ENCODE results near the gene RGMA. TPM values are rescaled to one million over a fixed set of nuclear protein-coding genes. Genes with fewer than 3 reads are reported as not detected.
"Not testable (repeated sequence)": the region's sequence is repeated elsewhere in the genome, so short reads cannot be mapped to it uniquely, and the experiment has no call there.

The RGMA gene
- polyA plus RNA-seq, 10 donors: 52.1 to 76.6 (median 59.4) TPM

DNA sequence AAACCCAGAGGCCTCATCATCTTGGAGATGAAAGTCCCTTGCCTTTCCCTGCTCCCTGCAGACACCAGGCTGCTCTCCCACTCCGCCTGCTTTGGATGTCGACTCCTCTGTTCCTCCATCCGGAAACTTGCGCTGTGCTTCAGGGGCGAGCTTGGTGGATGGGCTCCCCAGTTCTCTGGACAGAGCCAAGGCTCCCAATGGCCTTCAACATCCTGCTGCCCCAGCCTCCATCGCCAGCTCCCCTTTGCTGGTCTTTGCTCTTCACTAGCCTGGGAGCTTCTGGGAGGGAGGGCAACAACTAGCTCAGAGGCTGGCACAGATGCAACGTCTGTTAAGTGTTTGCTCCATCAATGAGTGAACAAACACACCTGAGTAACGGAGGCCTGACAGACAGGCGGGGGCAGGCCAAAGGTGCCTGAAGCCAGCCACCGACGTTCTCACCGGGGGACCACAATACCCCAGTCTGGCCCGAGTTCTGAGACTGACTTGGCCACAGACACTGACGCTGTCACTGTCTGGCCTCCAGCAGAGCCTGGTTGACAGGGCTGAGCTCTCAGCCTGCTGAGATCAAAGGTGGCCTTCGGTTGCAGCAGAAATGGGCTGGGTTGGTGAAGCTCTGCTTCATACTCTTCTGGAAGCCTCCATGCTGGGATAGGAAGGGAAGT is 39.0 kb downstream of the RGMA start:
- no peak for DNase-seq

- no peak for DNase-seq
Measured at GRCh38 chr15:93049233-93049632, 39.8 kb downstream of the RGMA start.

- DNase-seq: no peak
Measured at GRCh38 chr15:93048759-93049161, 40.3 kb downstream of the RGMA start.

DNA sequence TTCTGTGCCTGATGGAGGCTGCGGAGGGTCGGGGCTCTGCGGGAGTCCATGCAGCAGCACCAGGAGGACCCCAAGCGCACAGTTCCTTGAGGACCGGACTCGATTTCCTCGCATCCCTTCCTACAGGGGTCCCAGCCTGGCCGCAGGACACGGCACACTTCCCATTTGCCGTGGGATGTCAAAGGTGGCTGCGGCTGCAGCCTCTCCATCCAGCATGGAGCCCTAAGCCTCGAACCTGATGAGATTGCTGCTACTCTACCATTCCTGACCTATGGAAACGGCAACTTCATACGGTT is 40.6 kb downstream of the RGMA start:
- no peak for DNase-seq

DNA sequence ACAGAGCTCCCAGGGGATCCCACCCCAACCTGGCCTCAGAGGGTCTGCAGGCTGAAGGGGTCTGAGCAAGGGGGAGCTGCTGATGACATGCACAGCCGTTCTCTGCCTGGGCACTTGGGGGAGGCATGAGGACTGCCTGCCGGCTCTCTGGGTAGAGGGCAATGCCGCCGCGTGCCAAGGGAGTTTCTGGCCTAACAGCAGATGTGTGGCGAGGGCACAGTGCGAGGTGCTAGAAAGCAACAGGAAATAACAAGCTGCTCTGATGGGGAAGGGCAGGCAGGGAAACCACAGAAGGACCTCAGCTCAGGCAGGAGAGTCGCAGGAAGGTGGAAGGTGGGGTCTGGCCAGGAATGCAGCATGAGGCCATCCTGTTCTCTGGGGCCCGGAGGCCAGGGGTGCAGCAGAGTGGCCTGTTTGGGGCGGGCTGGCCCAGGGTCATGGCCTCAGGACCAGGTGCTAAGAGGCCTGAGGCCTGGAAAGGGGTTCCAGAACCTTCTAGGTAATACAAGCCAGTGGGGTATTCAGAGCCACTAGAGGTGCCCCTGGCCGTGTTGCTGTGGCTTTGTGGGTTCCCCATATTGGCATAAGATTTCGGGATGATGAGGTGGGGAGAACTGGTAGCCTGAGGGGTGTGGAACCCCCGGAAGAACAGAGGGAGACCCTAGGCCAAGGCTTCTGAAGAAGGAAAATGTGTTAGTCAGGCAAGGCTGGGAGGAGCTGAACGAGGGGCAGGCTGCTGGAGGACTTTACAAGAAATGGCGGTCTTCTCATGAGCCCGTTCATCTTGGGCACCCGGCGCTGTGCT is 41.2 kb downstream of the RGMA start:
- DNase-seq: no peak

DNA sequence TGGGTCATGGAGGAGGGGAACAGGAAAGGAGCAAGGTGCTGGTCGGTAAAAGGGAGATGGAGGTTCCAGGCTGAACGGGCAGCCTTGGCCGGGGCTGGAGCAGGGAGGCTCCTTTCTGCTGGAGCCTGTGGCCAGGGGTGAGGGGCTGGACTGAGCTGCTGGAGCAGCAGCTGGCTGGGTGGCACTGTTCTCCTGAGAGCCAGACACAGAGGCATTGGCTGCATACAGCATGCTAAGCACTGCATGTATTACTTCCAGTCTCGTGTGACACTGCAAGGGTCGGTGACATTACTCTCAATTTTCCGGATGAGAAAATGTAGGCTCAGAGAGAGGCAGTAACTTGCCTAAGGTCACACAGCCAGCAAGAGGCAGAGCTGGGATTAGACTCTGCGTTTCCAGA is 42.3 kb downstream of the RGMA start:
- no peak for DNase-seq

DNA sequence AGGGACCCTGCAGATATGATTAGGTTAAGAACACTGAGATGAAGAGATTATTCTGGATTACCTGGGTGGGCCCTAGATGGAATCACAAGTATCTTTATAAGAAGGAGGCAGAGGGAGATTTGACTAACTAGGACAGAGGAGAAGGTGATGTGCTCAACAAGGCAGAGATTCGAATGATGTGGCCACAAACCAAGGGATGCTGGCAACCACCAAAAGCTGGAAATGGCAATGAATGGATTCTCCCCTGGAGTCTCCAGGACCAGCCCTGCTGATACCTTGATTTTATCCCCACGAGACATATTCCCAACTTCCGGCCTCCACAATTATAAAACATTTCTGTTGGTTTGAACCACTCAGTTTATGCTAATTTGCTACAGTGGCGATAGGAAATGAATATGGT is 42.9 kb downstream of the RGMA start:
- no peak for DNase-seq

DNA sequence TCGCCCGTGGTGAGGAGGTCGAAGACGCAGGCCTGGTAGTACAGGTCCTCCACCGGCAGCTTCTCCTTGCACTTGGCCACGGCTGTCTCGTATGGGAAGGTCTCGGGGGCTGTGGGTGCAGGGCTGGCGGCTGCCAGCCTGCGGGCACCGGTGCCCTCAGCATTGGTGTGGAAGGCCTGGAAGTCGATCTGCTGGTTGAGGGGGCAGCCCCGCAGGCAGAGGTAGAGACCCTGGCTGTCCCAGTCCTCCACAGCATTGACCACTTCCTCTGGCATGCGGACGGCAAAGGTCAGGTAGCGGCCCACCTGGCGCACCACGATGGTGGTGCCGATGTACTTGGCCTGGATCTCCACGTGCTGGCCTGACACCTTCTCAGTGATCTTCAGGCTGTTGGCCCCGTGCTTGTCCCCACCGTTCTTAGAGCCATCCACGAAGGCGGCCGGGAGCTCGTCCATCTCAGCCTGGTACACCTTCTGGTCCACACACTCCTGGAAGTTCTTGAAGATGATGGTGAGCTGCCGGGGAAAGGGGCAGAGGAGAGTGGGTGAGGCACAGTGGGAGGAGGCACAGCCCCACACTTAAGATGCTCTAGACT is 43.7 kb downstream of the RGMA start:
- no peak for DNase-seq

DNA sequence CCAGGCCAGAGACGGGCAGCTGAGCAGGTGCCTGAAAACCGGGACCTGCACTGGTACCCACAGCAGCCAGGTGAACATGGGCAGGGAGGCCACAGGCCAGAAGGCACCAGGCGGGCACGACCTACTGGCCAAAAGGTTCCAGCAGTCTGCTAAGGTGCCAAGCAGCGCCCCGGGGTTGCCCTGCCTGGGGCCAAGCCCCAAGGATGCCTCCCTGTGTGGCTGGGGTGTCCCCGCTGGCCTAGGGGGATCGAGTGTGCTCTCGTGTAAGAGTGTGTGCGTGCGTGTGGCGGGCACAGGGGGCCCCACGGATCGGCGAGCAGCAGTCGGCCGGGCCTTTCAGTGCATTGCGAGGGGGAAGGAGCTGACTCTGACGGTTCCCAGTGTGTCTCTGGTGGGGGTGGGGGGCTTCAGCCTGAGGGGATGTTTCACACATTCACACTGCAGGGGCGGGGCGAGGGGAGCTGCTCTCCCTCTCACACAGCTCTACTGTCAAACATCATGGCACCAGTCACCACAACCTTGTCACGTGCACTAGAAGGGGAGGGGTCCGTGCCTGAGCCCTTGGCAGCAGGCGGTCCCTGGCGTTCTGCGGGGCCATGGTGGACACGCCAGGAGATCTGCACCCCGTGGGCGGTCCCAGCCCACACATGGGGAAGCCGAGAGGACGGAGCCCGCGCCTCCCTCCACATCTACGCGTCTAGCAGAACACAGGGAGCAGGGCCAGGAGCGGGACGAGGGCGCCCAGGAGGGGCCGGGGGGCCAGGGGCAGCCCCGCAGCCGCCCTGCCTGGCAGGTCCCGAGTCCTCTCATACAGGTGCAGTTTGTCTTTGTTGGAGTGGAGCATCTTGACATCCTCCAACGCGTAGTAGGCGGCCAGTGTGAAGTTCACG is 44.5 kb downstream of the RGMA start:
- no peak for DNase-seq

- no peak for DNase-seq
Measured at GRCh38 chr15:93043621-93044300, 45.2 kb downstream of the RGMA start.

GRCh38 chr15:93042691-93043378 is 46.2 kb downstream of the RGMA start:
- no peak for DNase-seq

DNA sequence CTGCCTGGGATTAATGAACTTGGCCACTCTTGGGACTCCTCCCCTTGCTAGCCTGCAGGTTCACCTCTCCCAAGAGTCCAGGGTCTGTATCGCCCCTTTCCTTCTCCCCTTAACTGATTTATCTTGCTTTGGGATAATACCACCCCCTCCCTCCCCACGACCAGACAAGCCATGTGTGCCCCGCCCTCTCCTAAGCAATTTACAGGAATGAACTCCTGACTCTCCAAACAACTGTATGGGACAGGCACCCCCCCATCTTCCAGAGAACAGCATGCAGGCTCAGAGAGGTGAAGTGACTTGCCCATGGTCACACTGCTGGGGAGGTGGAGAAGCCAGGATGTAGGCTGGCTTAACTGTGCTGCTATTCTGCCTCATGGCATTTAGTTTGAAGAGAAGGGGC is 46.8 kb downstream of the RGMA start:
- DNase-seq: no peak

DNA sequence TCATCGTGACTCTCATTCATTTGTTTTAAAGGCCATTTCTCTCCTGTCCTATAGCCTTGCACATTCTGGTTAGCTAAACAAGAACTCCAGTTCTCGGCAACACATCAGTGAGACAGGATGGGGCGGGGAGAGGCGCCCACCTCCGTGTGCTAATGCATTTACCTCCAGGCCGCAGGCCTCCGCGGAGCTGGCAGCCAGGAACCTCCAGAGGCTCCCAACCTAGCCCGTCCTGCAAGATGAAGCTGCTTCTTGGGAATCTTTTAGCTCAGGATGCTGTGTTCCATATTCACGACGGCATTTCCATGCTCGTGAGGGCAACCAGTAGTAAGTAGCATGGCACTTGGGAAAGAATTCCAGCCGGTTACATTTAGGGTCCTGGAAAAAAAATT is 47.9 kb downstream of the RGMA start:
- no peak for DNase-seq

DNA sequence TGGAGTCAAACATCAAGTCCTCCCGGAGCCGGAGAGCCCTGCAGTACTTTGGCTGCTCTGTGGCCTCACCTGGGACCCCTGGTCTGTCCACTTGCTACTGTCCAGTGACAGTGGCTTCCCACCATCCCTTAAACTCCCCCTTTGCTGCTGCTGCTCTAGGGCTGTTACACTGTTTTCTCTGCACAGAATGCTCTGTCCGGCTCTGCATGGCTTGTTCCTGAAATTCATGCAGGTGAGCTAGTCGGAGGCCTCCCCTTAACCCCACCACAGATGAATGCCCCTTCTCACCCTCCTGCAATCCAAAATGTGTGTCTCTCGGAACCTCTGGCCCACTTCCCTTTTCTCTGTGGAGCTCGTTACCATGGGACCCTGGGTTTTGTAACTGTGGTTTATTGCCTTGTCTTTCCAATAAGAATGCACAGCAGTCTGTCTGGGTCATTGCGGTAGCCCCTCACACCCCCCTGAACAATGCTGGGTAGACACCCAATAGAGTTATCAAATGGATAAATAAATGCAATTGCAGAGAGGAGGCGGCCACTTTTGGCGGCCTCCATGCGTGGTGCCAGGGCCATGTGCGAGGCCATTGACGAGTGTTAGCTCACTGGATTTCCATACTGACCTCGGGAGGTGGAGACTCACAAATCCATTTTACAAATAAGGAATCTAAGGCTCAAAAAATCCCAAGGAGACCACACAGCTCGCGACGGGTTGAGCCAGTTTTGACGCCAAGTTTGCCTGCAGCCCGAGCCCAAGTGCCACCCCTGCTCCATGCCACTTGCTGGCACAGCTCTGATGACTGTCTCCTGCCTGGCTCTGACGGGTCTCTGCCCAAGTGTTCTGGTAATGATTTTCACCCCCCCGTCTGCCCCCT is 48.5 kb downstream of the RGMA start:
- no peak for DNase-seq

DNA sequence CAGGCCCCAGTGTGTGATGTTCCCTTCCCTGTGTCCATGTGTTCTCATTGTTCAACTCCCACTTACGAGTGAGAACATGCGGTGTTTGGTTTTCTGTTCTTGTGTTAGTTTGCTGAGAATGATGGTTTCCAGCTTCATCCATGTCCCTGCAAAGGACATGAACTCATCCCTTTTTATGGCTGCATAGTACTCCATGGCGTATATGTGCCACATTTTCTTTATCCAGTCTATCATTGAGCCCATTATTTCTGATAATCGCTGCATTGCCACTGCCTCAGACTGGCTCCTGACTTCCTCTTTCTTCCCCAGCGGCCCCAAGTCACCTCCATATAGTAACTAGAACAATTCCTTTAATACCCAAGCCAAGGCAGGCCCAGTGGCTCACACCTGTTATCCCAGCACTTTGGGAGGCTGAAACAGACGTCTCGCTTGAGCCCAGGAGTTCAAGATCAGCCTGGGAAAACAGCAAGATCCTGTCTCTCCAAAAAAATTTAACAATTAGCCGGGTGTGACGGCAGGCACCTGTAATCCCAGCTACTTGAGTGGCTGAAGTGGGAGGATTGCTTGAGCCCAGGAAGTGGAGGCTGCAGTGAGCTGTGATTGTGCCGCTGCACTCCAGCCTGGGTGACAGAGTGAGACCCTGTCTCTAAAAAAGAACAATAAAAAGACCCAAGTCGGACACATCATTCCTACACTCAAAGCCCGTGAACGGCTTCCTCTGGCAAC is 49.3 kb downstream of the RGMA start:
- not testable (repeated sequence) for DNase-seq

DNA sequence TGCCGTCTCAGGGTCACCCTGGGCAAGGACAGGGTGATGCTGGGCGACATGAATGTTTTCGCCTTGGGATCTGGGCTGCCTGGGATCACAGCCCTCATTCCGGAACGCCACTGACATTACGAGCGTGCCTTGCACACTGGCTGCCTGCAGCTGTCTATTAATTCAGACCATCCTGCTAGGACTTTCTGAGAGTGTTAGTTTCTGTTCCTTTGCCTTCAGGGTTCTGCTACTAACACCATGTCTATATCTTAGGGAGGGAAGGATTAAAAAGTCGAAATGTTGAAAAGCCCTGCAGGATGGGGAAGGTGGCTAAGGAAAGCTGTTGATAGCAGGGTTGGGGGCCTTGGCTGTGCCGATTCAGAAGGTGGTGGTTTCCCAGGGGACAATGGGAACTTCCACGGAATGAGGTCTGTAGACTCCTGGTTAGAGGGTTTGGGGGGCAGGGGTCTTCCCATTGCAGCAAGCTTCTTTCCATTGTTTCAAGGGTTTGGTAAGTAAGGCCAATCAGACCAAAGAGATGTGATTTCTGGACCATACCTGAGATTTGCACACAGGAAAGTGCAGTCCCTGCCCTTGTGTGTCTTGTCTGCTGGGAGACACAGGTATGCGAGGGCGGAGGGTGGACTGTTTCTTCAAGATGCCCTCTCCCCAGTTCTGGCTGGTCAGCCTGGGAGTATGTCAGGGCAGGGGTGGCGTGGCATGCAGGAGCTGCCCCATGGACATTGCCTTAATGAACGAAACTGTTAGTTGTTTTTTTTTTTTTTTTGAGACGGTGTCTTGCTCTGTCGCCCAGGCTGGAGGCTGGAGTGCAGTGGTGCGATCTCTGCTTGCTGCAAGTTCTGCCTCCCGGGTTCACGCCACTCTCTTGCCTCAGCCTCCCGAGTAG is 50.9 kb downstream of the RGMA start:
- DNase-seq: no peak

- DNase-seq: peak; percentile 79 to 94 (median 84)
Measured at GRCh38 chr15:93036951-93037819, 51.8 kb downstream of the RGMA start.
